Gastrocnemius medialis (tissue), 4 donors: ENCODE measurements around the gene LRFN2. TPM values are rescaled to one million over a fixed set of nuclear protein-coding genes. Genes with fewer than 3 reads are reported as not detected.

ENCODE experiments used
- ATAC-seq, 2 donors: fragments of 150-250 bp; one replicate each; pipeline ENCODE4 v1.9.1; 2016
- DNase-seq, 2 donors: peaks; one replicate each; pipeline ENCODE4 v3.0.0-alpha.2; 2019
- H3K27ac ChIP-seq, 4 donors: fragments of 200-600 bp; sonication (generic); 1 replicate in 1 of 4; 2 replicates in 3 of 4; pipeline ENCODE4 v1.5.1; 2016 to 2018; ENCODE audit warnings: mild to moderate bottlenecking in 2 of 4, moderate library complexity in 1 of 4
- H3K27me3 ChIP-seq, 3 donors: fragments of 200-600 bp; sonication (generic) in 2 of 3; 1 replicate in 1 of 3; 2 replicates in 2 of 3; pipeline versions ENCODE4 v1.5.1 to v1.6.0; 2016 to 2019; ENCODE audit warnings: mild to moderate bottlenecking in 1 of 3, moderate library complexity in 1 of 3
- H3K36me3 ChIP-seq, 2 donors: fragments of 200-600 bp; sonication (generic) in 1 of 2; one replicate each; pipeline ENCODE4 v1.5.1; 2017 to 2018
- H3K4me1 ChIP-seq, 2 donors: fragments of 200-600 bp; sonication (generic) in 1 of 2; one replicate each; pipeline ENCODE4 v1.5.1; 2016 to 2017; ENCODE audit warnings: mild to moderate bottlenecking in 2 of 2
- H3K4me3 ChIP-seq, 4 donors: fragments of 200-600 bp; sonication (generic) in 3 of 4; 1 replicate in 1 of 4; 2 replicates in 3 of 4; pipeline ENCODE4 v1.5.1; 2016 to 2019; ENCODE audit warnings: mild to moderate bottlenecking in 2 of 4
- H3K9me3 ChIP-seq, 3 donors: fragments of 200-600 bp; sonication (generic) in 2 of 3; 1 replicate in 1 of 3; 2 replicates in 2 of 3; pipeline ENCODE4 v1.5.1; 2016 to 2019
- POLR2A ChIP-seq, 2 donors: fragments of 450-650 bp; IDR thresholded peaks; one replicate each; pipeline ENCODE4 v1.6.1; 2017; ENCODE audit warnings: antibody characterized with exemption in 2 of 2, mild to moderate bottlenecking in 2 of 2, moderate library complexity in 2 of 2
- in situ Hi-C, 4 donors: fragments of 200-750 bp; cut with MboI; loops; one replicate each; pipeline versions ENCODE4 v1.15.0 to v1.8.0; 2017; ENCODE audit warnings: low sequenced_read_pairs in 4 of 4
- intact Hi-C: fragments of 100-400 bp; cut with DNase I; formaldehyde crosslinking; loops from one replicate; pipeline ENCODE4 v1.15.1; 2023; ENCODE audit warnings: low total_unique reads
- total RNA-seq, 4 donors: library from RNA; depleted of rRNA; stranded (reverse); fragments of >200 nt; gene quantifications; one replicate each; pipeline versions ENCODE4 v1.1.0 to v1.2.3, GENCODE V29; 2016
- TF ChIP-seq, protein P1 (sequence below), 5 experiments: fragments of 450-650 bp in 3 of 5; fragments of 200-600 bp in 2 of 5; sonication (generic) in 2 of 5; IDR thresholded peaks in 4 of 5; conservative IDR thresholded peaks in 1 of 5; 1 replicate in 4 of 5; 2 replicates in 1 of 5; pipeline ENCODE4 v1.5.1; 2016 to 2019; ENCODE audit warnings: antibody characterized with exemption in 5 of 5, mild to moderate bottlenecking in 3 of 5, moderate library complexity in 3 of 5

LRFN2 gene
- total RNA-seq, 4 donors from 2014 or later = not detected

DNA sequence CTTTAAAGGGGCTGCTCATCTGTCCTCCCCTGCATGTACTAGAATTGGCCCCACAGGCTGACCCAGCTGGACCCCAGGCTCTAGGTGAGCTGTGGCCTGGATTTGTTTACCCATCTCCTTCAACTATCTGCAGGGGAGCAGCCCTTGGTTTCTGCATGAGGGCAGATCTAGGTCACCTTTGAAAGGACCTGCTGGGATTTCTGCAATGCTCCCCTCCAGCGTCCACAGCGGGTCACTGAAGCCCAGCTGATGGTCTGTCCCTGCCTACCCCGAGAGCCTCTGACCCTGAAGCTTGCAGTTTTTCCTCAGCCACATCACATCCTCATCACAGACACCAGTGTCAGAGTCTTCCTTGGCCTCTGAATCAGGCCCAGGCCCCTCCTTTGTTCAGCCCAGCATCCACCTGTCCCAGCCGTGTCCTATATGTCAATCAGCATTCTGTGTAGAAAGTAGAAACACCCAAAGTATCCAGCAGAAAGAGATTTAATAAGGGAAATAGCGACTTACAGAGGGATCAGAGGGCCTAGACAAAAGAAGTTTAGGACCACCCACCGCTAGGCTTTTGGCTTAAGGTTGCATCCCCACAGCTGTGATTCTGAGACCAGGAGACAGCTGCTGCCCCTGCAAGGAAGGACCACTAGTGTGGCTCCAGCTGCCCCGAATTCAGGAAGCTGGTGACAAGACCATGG lies 243.1 kb downstream of the LRFN2 start:
- Histone ChIP-seq H3K27me3 (no peaks in the 10 kb centered on the region), H3K36me3 (no peaks in the 10 kb centered on the region), H3K27ac (peak overlapping the region in 2 of 4 donors; percentile 74 to 77), H3K9me3 (no peaks in the 10 kb centered on the region), H3K4me1 (peaks cover 8 to 14% of the 10 kb centered on the region in 2 donors), H3K4me3 (no peak overlapping the region)
- intact Hi-C loops = no loop called here
- ATAC-seq = no peak
- DNase-seq = no peak
- in situ Hi-C loops = loop anchor here in 2 of 4 donors (25.0 kb wide), 2 partner anchors 243 to 468 kb away; partner anchors contain the start of gene LRFN2 (in 2 of the 2)
- TF ChIP-seq, protein P1, sequence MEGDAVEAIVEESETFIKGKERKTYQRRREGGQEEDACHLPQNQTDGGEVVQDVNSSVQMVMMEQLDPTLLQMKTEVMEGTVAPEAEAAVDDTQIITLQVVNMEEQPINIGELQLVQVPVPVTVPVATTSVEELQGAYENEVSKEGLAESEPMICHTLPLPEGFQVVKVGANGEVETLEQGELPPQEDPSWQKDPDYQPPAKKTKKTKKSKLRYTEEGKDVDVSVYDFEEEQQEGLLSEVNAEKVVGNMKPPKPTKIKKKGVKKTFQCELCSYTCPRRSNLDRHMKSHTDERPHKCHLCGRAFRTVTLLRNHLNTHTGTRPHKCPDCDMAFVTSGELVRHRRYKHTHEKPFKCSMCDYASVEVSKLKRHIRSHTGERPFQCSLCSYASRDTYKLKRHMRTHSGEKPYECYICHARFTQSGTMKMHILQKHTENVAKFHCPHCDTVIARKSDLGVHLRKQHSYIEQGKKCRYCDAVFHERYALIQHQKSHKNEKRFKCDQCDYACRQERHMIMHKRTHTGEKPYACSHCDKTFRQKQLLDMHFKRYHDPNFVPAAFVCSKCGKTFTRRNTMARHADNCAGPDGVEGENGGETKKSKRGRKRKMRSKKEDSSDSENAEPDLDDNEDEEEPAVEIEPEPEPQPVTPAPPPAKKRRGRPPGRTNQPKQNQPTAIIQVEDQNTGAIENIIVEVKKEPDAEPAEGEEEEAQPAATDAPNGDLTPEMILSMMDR (IDR thresholded peaks at IDR 0.05 in 4 of 5, conservative IDR thresholded peaks at IDR 0.05 in 1 of 5) = no peak
- no peak for TF ChIP-seq POLR2A (IDR thresholded peaks at IDR 0.05)

DNA sequence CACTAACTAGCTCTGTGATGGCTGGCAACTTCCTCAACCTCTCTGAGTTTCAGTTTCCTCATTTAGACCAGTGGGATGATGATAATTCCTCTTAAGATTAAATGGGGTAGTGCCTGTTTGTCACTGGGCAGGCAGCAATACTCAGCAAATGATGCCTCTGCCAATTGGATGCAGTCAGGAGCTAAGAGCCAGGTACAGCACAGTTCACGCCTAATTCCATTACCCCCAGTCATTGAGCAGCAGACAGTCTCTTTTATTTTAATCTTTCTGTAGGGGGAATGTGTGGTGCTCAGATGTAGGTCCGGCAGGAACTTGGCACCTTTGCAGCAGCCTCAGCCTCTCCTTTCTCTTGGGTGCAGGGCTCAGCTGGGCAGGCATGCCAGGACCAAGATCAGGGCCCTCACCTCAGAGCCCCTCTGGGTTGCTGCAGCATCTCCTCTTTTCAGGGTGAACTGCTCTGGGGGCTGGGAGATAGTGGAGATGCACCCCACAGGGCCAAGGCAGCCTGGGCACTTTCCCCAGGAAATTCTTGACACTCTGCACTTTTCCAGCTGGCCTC lies 243.8 kb downstream of the LRFN2 start:
- no peaks in the 10 kb centered on the region for H3K27me3 ChIP-seq
- no peaks in the 10 kb centered on the region for H3K9me3 ChIP-seq
- ATAC-seq (no peak), DNase-seq (no peak)
- H3K4me3 ChIP-seq = no peak overlapping the region
- H3K4me1 ChIP-seq = peaks cover 8 to 14% of the 10 kb centered on the region in 2 donors
- no peak overlapping the region for H3K27ac ChIP-seq
- intact Hi-C loops = no loop called here
- in situ Hi-C loops = loop anchor here in 2 of 4 donors (25.0 kb wide), 2 partner anchors 244 to 469 kb away; partner anchors contain the start of gene LRFN2 (in 2 of the 2)
- no peaks in the 10 kb centered on the region for H3K36me3 ChIP-seq
- no peak for TF ChIP-seq POLR2A (IDR thresholded peaks at IDR 0.05)
- TF ChIP-seq, protein P1 (IDR thresholded peaks at IDR 0.05 in 4 of 5, conservative IDR thresholded peaks at IDR 0.05 in 1 of 5) = no peak

DNA sequence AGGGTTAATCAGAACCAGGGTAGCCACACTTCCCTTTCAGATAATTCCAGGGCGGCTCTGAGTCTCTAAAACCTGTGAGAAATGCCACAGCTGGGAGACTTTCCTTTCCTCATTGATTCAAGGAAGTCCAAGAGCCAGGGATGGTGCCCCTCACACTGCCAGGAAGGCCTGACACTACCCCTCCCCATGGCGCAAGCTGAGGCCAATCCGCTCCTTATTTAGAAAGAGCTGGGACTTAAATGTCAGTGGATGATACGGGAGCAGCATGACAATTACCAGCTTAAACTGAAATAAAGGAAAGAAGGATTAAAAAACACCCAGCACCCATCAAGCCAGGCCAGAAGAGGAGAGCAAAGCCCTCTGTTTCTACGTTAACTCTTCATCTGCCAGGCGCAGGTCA lies 244.4 kb downstream of the LRFN2 start:
- ATAC-seq (no peak), DNase-seq (no peak)
- intact Hi-C loops (no loop called here), in situ Hi-C loops (loop anchor here in 2 of 4 donors (25.0 kb wide), 2 partner anchors 245 to 470 kb away; partner anchors contain the start of gene LRFN2 (in 2 of the 2))
- Histone ChIP-seq H3K4me3 (no peak overlapping the region), H3K4me1 (peaks cover 8 to 14% of the 10 kb centered on the region in 2 donors), H3K9me3 (no peaks in the 10 kb centered on the region), H3K27ac (no peak overlapping the region), H3K36me3 (no peaks in the 10 kb centered on the region), H3K27me3 (no peaks in the 10 kb centered on the region)
- TF ChIP-seq, protein P1 (IDR thresholded peaks at IDR 0.05 in 4 of 5, conservative IDR thresholded peaks at IDR 0.05 in 1 of 5) = no peak
- TF ChIP-seq POLR2A (IDR thresholded peaks at IDR 0.05) = no peak

DNA sequence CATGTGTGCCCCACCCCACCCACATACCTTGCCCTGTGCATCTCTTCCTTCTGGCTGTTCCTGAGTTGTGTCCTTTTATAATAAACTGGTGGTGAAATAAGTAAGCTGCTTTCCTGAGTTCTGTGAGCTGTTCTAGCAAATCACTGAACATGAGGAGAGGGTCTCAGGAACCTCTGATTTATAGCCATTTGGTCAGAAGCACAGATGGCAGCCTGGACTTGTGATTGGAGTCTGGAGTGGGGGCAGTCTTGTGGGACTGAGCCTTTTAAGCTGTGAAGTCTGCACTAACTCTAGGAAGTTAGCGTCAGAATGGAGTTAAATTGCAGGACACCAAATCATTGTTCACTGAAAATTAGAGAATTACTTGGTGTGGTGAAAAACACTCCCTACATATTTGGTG lies 245.4 kb downstream of the LRFN2 start:
- Histone ChIP-seq H3K4me1 (peaks cover 8 to 14% of the 10 kb centered on the region in 2 donors), H3K27ac (no peak overlapping the region), H3K9me3 (no peaks in the 10 kb centered on the region), H3K36me3 (no peaks in the 10 kb centered on the region), H3K4me3 (no peak overlapping the region), H3K27me3 (no peaks in the 10 kb centered on the region)
- ATAC-seq = no peak
- in situ Hi-C loops = loop anchor here in 2 of 4 donors (25.0 kb wide), 2 partner anchors 246 to 471 kb away; partner anchors contain the start of gene LRFN2 (in 2 of the 2)
- DNase-seq = no peak
- intact Hi-C loops = no loop called here
- no peak for TF ChIP-seq POLR2A (IDR thresholded peaks at IDR 0.05)
- TF ChIP-seq, protein P1 (IDR thresholded peaks at IDR 0.05 in 4 of 5, conservative IDR thresholded peaks at IDR 0.05 in 1 of 5) = no peak
